CD1c-positive myeloid dendritic cell (primary cell): ENCODE measurements around the gene GSTM1.

Experiments
- DNase-seq: peaks from one replicate; pipeline ENCODE4 v3.0.0-alpha.2; 2016; ENCODE audit errors: extremely low spot score

The GSTM1 gene

DNA sequence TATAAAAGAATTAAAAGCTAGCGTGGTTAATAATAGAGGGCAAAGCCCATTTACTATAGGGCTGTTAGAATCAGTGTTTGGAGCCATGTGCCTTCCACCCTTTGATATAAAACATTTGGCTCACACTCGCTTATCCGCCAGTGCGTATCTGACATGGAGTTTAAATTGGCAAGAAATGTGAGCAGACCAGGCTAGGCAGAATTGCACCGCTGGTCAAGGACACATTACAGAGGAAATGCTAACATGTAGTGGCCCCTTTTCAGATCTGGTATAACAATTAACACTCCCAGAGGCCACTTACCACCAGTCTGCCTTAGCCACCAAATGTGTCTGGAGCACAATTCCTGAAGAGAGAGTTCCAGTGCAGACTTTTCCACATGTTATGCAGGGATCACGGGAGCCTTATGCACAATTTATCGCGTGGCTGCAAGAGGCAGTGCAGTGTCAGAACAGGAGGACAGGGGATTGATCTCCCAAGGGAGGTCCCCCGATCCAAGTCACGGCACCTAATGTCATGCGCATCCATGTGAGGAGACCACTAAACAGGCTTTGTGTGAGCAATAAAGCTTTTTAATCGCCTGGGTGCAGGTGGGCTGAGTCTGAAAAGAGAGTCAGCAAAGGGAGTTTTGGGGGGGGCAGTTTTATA, 39.2 kb downstream of the GSTM1 start:
- no peak for DNase-seq

DNA sequence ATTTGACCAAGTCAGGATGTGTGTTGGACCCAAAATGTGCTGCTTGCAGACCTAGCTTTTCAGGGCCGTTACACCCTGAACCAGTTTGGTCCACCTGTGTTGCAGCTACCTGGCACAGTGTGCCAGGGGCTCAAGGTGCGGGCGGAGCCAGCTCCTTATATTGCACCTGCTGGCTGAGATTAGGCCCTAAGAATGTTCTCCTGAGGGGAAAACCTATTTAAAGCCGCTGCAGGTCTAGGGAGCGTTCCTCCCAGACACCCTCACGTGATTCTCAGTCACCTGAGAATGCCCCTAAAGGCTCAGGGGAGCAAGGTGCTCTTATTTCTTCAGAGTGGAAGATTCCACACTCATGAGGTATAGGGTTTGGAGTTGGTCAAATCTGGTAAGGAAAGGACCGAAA, 41.3 kb downstream of the GSTM1 start:
- DNase-seq = no peak

DNA sequence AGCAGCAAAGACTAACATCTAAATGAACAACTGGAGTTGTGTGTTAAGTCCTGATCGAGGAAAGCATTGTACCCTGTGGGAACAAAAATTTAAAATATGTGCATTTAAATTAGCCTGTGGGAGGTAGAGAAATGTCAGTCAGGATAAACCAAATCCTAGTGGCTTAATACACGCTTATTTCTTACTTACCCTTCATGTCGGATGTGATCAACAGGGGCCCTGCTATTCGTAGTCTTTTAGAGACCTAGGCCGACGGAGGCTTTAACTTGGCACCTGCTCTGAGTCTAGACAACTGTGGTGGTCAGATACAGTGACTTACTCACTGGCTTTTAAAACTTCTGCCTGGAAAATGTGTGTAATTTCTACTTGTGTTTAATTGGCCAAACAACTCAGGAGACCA, 43.0 kb downstream of the GSTM1 start:
- no peak for DNase-seq

DNA sequence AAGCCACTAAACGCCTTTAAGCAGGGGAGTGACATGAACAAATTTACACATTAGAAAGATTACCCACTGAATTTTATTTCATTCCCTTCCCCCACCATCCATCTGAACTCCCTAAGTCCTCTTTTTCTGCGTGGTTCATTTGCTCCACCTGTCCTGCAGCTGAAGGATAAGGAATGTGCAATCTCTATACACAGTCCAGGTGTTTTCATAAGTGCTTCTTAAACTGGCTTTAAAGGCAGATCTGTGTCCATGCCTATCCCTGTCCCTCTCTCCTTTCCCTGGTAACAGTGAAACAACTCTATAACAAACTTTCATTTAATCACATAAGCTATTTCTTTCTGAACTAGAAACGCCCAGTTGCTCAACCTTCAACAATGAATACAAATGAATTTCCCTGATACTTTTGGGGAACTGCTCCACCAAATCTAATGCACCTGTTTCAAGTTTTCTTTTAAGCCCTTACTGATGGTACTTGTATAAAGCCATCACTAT, 44.8 kb downstream of the GSTM1 start:
- no peak for DNase-seq

DNA sequence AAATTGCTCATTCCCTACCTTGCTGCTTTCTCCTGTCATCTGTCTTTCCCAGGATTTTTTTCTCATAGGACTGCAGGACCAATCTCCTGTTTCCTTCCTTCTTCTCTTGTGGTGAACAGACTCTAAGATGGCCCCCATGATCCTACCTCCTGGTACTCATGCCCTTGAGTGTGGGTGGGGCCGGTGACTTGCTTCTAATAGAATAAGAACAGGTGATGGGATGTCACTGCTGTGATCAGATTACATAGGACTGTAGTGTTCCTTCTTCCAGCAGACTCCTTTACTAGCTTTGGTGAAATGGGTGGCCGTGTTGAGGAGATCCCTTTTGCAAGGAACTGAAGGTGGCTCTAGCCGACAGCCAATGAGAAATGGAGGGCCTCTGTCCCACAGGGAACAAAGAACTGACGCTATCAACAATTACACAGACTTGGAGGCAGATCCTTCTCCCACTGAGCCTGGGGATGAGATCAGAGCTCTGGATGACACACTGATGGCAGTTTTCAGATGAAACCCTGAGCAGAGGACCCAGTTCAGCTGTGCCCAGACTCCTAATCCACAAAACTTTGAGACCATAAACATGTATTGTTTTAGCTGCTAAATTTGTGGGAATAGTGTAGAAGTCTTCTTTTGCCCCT, 45.7 kb downstream of the GSTM1 start:
- DNase-seq = no peak

DNA sequence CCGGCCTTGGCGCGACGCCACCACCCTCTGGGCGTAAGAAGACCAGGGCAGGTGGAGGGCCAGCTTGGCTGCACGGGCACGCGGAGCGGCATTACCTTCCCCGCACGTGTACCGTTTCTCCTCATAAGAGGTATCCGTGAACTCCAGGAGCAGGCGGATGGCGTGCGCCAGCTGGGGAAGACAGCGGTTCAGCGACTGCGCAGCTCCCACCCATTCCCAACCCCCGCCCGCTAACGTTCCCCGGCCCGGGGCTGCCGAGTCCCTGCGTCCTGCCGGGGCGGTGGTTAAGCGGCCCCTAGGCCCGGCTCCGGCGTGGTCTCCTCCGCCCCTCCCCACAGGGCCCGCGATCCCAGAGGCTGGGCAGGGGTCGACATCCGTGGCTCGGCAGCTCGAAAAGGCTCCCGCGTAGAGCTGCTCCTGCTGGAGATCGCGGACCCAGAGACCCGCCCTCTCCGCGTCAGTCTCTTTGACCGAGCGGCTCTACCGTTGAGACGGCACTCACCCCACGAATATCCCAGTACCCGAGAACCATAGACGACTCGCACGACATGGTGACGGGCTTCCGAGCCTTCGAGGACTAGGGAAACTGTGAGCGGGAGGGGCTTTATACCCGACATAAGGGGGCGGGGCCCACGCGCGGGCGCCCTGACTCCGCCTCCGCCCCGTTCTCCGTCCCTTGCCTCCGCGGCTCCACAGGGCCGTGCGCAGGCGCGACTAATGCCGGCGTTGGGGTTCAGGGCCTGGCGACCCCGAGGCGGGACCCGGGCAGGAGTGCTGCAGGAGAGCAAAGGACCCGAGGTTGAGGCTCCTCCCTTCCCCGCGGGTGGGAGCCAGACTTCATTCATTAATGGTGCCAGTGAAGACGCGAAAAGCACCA, 52.4 kb downstream of the GSTM1 start:
- peak; percentile 83 for DNase-seq

DNA sequence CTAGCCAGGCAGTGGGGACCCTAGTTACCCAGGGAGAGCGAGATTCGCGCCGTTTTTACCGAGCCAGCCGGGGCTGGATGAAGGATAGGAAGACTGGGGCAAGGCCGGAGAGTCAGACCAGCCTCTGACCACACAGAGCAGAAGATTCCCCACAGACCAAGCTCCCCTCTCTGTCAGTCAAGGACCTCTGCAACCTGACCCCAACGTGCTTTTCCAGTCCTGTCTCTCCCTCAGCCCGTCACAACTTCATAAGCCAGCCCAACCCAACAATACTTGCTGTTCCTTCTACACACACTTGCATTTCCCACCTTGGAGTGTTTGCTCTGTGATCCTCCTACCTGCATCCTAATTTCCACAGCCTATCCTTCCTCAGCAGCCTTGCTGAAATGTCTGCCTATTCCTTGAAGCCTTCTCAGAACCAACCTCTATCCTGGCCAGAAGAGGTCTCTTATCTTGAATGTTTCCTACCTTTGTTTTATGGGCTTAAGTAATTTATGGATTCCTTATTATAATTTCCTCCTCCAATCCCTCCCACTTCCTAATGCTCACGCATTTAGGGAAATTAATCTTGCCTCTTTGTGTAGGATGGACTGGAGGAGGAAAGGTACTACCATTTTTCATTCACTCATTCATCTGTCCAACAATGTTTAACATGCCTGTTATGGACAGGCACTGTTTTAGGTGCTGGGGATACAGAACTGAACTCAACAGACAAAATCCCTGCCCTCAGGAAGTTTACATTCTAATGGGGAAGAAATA, 53.2 kb downstream of the GSTM1 start, which contains the start of gene GSTM3:
GSTM3 (minus strand) TSS at position 424 of the 759 bp plus-strand sequence. CDS start 751 bp downstream, outside the sequence.
- DNase-seq = no peak
